Endodermal cell (in vitro differentiated cells): ENCODE data around the gene TMEM150A. TPM values are rescaled to one million over a fixed set of nuclear protein-coding genes. Genes with fewer than 3 reads are reported as not detected.

Source experiments
- DNase-seq: peaks from one replicate; pipeline ENCODE4 v3.0.0-alpha.2; 2017
- H3K27ac ChIP-seq: 2 replicates; pipeline ENCODE4 v1.5.1; 2013; ENCODE audit warnings: mild to moderate bottlenecking, low read depth, low read length, moderate library complexity
- H3K27me3 ChIP-seq: 2 replicates; pipeline ENCODE4 v1.6.1; 2013; ENCODE audit warnings: mild to moderate bottlenecking, low read length, moderate library complexity; ENCODE audit not compliant: insufficient read depth, control insufficient read depth, poor library complexity, severe bottlenecking
- H3K36me3 ChIP-seq: 2 replicates; pipeline ENCODE4 v1.7.0; 2013; ENCODE audit warnings: mild to moderate bottlenecking, low read length, moderate library complexity; ENCODE audit not compliant: control insufficient read depth, insufficient read depth
- H3K4me1 ChIP-seq: one replicate; pipeline ENCODE4 v1.7.0; 2013; ENCODE audit warnings: low read length; ENCODE audit not compliant: control insufficient read depth, insufficient read depth
- H3K4me3 ChIP-seq: 2 replicates; pipeline ENCODE4 v1.5.1; 2013; ENCODE audit warnings: mild to moderate bottlenecking, low read length, moderate library complexity
- H3K9ac ChIP-seq: 2 replicates; pipeline ENCODE4 v1.6.1; 2013; ENCODE audit warnings: mild to moderate bottlenecking, low read length, moderate library complexity; ENCODE audit not compliant: poor library complexity, severe bottlenecking; ENCODE audit errors: extremely low read depth
- H3K9me3 ChIP-seq: 2 replicates; pipeline ENCODE4 v1.6.1; 2013; ENCODE audit warnings: mild to moderate bottlenecking, low read length, moderate library complexity; ENCODE audit not compliant: control insufficient read depth
- H3K27ac Mint-ChIP-seq: 2 replicates; pipeline ENCODE4 v1.8.0; 2020; ENCODE audit warnings: mixed read lengths
- H3K27me3 Mint-ChIP-seq: 2 replicates; pipeline ENCODE4 v1.8.0; 2021; ENCODE audit warnings: mild to moderate bottlenecking, mixed read lengths; ENCODE audit not compliant: insufficient read depth
- H3K36me3 Mint-ChIP-seq: 2 replicates; pipeline ENCODE4 v1.8.0; 2020; ENCODE audit warnings: low read depth, mixed read lengths
- H3K4me1 Mint-ChIP-seq: 2 replicates; pipeline ENCODE4 v1.8.0; 2020; ENCODE audit warnings: mixed read lengths
- H3K4me3 Mint-ChIP-seq: 2 replicates; pipeline ENCODE4 v1.8.0; 2020; ENCODE audit warnings: mild to moderate bottlenecking, moderate library complexity, mixed read lengths
- H3K9me3 Mint-ChIP-seq: 2 replicates; pipeline ENCODE4 v1.8.0; 2020; ENCODE audit warnings: mild to moderate bottlenecking, mixed read lengths
- CTCF ChIP-seq: fragments of 200-600 bp; sonication (generic); conservative IDR thresholded peaks from 2 replicates; pipeline ENCODE4 v1.5.0; 2021; ENCODE audit warnings: antibody characterized with exemption, mild to moderate bottlenecking
- WGBS, 2 experiments: methylation state at CpG; one replicate each; pipeline versions ENCODE4 v1.1.5 to v1.1.7; 2013; ENCODE audit warnings: missing lambda C conversion rate in 2 of 2, mixed read lengths in 1 of 2; ENCODE audit not compliant: insufficient coverage in 1 of 2, insufficient read length in 1 of 2; 5-methylcytosine and 5-hydroxymethylcytosine counted together
- total RNA-seq, 2 donors: library from RNA; stranded (reverse); fragmentation: NEBNext Ultra II Directional in 1 of 2; extraction: Animal tissue kit (Norgen Biotek cat#: 25700) in 1 of 2; gene quantifications; 2 replicates in 1 of 2; 3 replicates in 1 of 2; pipeline ENCODE4 v1.2.1, GENCODE V29; 2021

Gene TMEM150A
- total RNA-seq, 2 donors from 2014 or later, result 23.8 to 32.2 TPM

GRCh38 chr2:85584354-85584856 is 18.1 kb downstream of the TMEM150A start, which contains the start of gene VAMP5:
Gene VAMP5, plus strand, starts transcription at chr2:85584431. Its CDS starts 60 bp downstream, at chr2:85584491.
- peaks cover 24% of the 10 kb centered on the region for H3K4me1 Mint-ChIP-seq
- peaks cover 45% of the 10 kb centered on the region for H3K36me3 ChIP-seq
- WGBS, 2 experiments, result 72 to 84% methylated on average over 25 to 52 of the region's 52 CpGs
- H3K9me3 ChIP-seq, result no peaks in the 10 kb centered on the region
- DNase-seq, result no peak
- no peaks in the 10 kb centered on the region for H3K27me3 ChIP-seq
- H3K27ac Mint-ChIP-seq, result peak within 1 kb of the TSS; percentile 70
- peaks cover 2% of the 10 kb centered on the region for H3K27me3 Mint-ChIP-seq
- peak within 1 kb of the TSS; percentile 36 for H3K4me3 Mint-ChIP-seq
- peaks cover 23% of the 10 kb centered on the region for H3K36me3 Mint-ChIP-seq
- H3K27ac ChIP-seq, result no peak within 1 kb of the TSS
- no peaks in the 10 kb centered on the region for H3K9me3 Mint-ChIP-seq
- peaks cover 4% of the 10 kb centered on the region for H3K4me1 ChIP-seq
- no peak for TF ChIP-seq CTCF
- no peak within 1 kb of the TSS for H3K9ac ChIP-seq
- H3K4me3 ChIP-seq, result no peak within 1 kb of the TSS

- H3K36me3 Mint-ChIP-seq, result peaks cover 23% of the 10 kb centered on the region
- Histone ChIP-seq H3K4me1 (peaks cover 10% of the 10 kb centered on the region), H3K4me3 (no peak overlapping the region), H3K9ac (no peak overlapping the region), H3K36me3 (peaks cover 42% of the 10 kb centered on the region), H3K9me3 (no peaks in the 10 kb centered on the region), H3K27ac (no peak overlapping the region), H3K27me3 (no peaks in the 10 kb centered on the region)
- no peak for TF ChIP-seq CTCF
- peak overlapping the region; percentile 36 for H3K4me3 Mint-ChIP-seq
- 78 to 84% methylated on average over 14 to 16 of the region's 16 CpGs for WGBS, 2 experiments
- no peaks in the 10 kb centered on the region for H3K9me3 Mint-ChIP-seq
- no peak overlapping the region for H3K27ac Mint-ChIP-seq
- no peak for DNase-seq
- H3K4me1 Mint-ChIP-seq, result peaks cover 30% of the 10 kb centered on the region
- peaks cover 2% of the 10 kb centered on the region for H3K27me3 Mint-ChIP-seq
Observed at GRCh38 chr2:85583667-85584353, 18.7 kb downstream of the TMEM150A start.

- Histone ChIP-seq H3K36me3 (peaks cover 42% of the 10 kb centered on the region), H3K9me3 (no peaks in the 10 kb centered on the region), H3K27me3 (no peaks in the 10 kb centered on the region), H3K4me3 (no peak overlapping the region), H3K4me1 (peaks cover 10% of the 10 kb centered on the region), H3K27ac (no peak overlapping the region), H3K9ac (no peak overlapping the region)
- WGBS, 2 experiments, result 100% methylated on average over 1 of the region's 1 CpG; no CpG with 5 or more reads in 1 of the 2 experiments
- Mint-ChIP-seq H3K4me1 (peaks cover 40% of the 10 kb centered on the region), H3K27ac (no peak overlapping the region), H3K9me3 (no peaks in the 10 kb centered on the region), H3K4me3 (no peak overlapping the region), H3K27me3 (peaks cover 2% of the 10 kb centered on the region), H3K36me3 (peaks cover 23% of the 10 kb centered on the region)
- TF ChIP-seq CTCF, result no peak
- no peak for DNase-seq
Observed at GRCh38 chr2:85582492-85582891, 20.0 kb downstream of the TMEM150A start.
